ENCODE measurements around the gene RBM20.
"Not testable (repeated sequence)": the region's sequence is repeated elsewhere in the genome, so short reads cannot be mapped to it uniquely, and the experiment has no call there.

The RBM20 gene

GRCh38 chr10:110679486-110680272 is 35.5 kb downstream of the RBM20 start:
- DNase-seq: no peak

- no peak for DNase-seq
Observed at GRCh38 chr10:110680273-110681020, 36.3 kb downstream of the RBM20 start.

GRCh38 chr10:110681023-110681681 is 37.0 kb downstream of the RBM20 start:
- DNase-seq: peak; percentile 41

GRCh38 chr10:110682348-110682747 is 38.2 kb downstream of the RBM20 start:
- DNase-seq: no peak

GRCh38 chr10:110684800-110685446 is 40.8 kb downstream of the RBM20 start:
- peak; percentile 43 for DNase-seq

- DNase-seq: peak; percentile 58
Observed at GRCh38 chr10:110686047-110686446, 41.9 kb downstream of the RBM20 start.

- DNase-seq: peak; percentile 16
Observed at GRCh38 chr10:110686949-110687348, 42.8 kb downstream of the RBM20 start.

- no peak for DNase-seq
Observed at GRCh38 chr10:110687400-110687799, 43.3 kb downstream of the RBM20 start.

GRCh38 chr10:110691139-110691538 is 47.0 kb downstream of the RBM20 start:
- DNase-seq: no peak

GRCh38 chr10:110694263-110694662 is 50.1 kb downstream of the RBM20 start:
- no peak for DNase-seq

- no peak for DNase-seq
Observed at GRCh38 chr10:110694820-110695538, 50.8 kb downstream of the RBM20 start.

- DNase-seq: no peak
Observed at GRCh38 chr10:110695539-110695886, 51.4 kb downstream of the RBM20 start.

- DNase-seq: no peak
Observed at GRCh38 chr10:110696436-110696835, 52.3 kb downstream of the RBM20 start.

- DNase-seq: no peak
Observed at GRCh38 chr10:110698340-110698739, 54.2 kb downstream of the RBM20 start.

GRCh38 chr10:110698782-110699201 is 54.7 kb downstream of the RBM20 start:
- no peak for DNase-seq

GRCh38 chr10:110699859-110700468 is 55.8 kb downstream of the RBM20 start:
- DNase-seq: no peak

GRCh38 chr10:110700947-110701616 is 56.9 kb downstream of the RBM20 start:
- DNase-seq: no peak

- DNase-seq: no peak
Observed at GRCh38 chr10:110701617-110701971, 57.5 kb downstream of the RBM20 start.

- DNase-seq: no peak
Observed at GRCh38 chr10:110704070-110704469, 59.9 kb downstream of the RBM20 start.

GRCh38 chr10:110704906-110705476 is 60.9 kb downstream of the RBM20 start:
- DNase-seq: no peak

- DNase-seq: not testable (repeated sequence)
Observed at GRCh38 chr10:110705596-110705995, 61.5 kb downstream of the RBM20 start.

Data from EL (cell line).